HepG2 (cell line): ENCODE results near the gene MACROD2. TPM values are rescaled to one million over a fixed set of nuclear protein-coding genes. Genes with fewer than 3 reads are reported as not detected.

Source experiments
- DNMT3B ChIP-seq: conservative IDR thresholded peaks from 2 replicates; pipeline ENCODE4 v1.6.1; 2016; ENCODE audit warnings: missing biosample characterization, control low read depth
- ELF3 ChIP-seq: IDR thresholded peaks from 2 replicates; pipeline ENCODE4 v1.6.1; 2016; ENCODE audit warnings: missing genetic modification reagents, missing compliant biosample characterization
- FOSL1 ChIP-seq: sonication (generic); formaldehyde crosslinking; IDR thresholded peaks from 2 replicates; pipeline ENCODE4 v1.9.0; 2021; ENCODE audit warnings: missing genetic modification reagents, borderline replicate concordance
- FOXK1 ChIP-seq: sonication (generic); formaldehyde crosslinking; IDR thresholded peaks from 2 replicates; pipeline ENCODE4 v1.4.0; 2020; ENCODE audit warnings: low read depth, missing genetic modification reagents, borderline replicate concordance
- GATAD2A ChIP-seq: IDR thresholded peaks from 2 replicates; pipeline ENCODE4 v1.6.1; 2016
- HOMEZ ChIP-seq: IDR thresholded peaks from 2 replicates; pipeline ENCODE4 v1.6.1; 2016; ENCODE audit warnings: low read depth
- HOXA7 ChIP-seq: sonication (generic); formaldehyde crosslinking; IDR thresholded peaks from 2 replicates; pipeline ENCODE4 v1.8.1; 2022; ENCODE audit warnings: mild to moderate bottlenecking, missing genetic modification reagents, moderate library complexity
- KAT2B ChIP-seq: fragments of 150-350 bp; IDR thresholded peaks from 2 replicates; pipeline ENCODE4 v1.6.1; 2014; ENCODE audit warnings: low read depth, low read length, borderline replicate concordance
- KMT2A ChIP-seq: sonication (generic); formaldehyde crosslinking; IDR thresholded peaks from 2 replicates; pipeline ENCODE4 v1.4.0; 2020; ENCODE audit warnings: missing genetic modification reagents
- MED13 ChIP-seq: sonication (generic); formaldehyde crosslinking; IDR thresholded peaks from 2 replicates; pipeline ENCODE4 v1.5.0; 2020; ENCODE audit warnings: missing genetic modification reagents
- MYNN ChIP-seq: sonication (generic); formaldehyde crosslinking; IDR thresholded peaks from 2 replicates; pipeline ENCODE4 v1.4.0; 2020; ENCODE audit warnings: mild to moderate bottlenecking, low read depth, missing genetic modification reagents
- MZF1 ChIP-seq: sonication (generic); formaldehyde crosslinking; IDR thresholded peaks from 2 replicates; pipeline ENCODE4 v1.8.1; 2023; ENCODE audit warnings: mild to moderate bottlenecking, missing genetic modification reagents, borderline replicate concordance
- NCOA2 ChIP-seq: sonication (generic); formaldehyde crosslinking; IDR thresholded peaks from 2 replicates; pipeline ENCODE4 v1.8.0; 2022; ENCODE audit warnings: inconsistent platforms
- NONO ChIP-seq, 2 experiments: fragments of 450-650 bp in 1 of 2; sonication (generic) in 1 of 2; formaldehyde crosslinking in 1 of 2; IDR thresholded peaks in 1 of 2; conservative IDR thresholded peaks in 1 of 2; 2 replicates each; pipeline versions ENCODE4 v1.6.1 to v1.8.0; 2017 to 2022; ENCODE audit warnings: mild to moderate bottlenecking in 1 of 2, missing genetic modification reagents in 1 of 2, moderate library complexity in 1 of 2
- POLR2AphosphoS2 ChIP-seq: IDR thresholded peaks from 2 replicates; pipeline ENCODE4 v1.6.1; 2011; ENCODE audit warnings: low read depth, low read length, improper control_type of control experiment
- PREB ChIP-seq: sonication (generic); formaldehyde crosslinking; IDR thresholded peaks from 2 replicates; pipeline ENCODE4 v1.4.0; 2020; ENCODE audit warnings: missing genetic modification reagents
- SMYD3 ChIP-seq: sonication (generic); formaldehyde crosslinking; IDR thresholded peaks from 2 replicates; pipeline ENCODE4 v1.8.1; 2023; ENCODE audit warnings: mild to moderate bottlenecking, missing genetic modification reagents
- XRCC5 ChIP-seq: fragments of 200-400 bp; formaldehyde crosslinking; optimal IDR thresholded peaks from 2 replicates; pipeline ENCODE3; 2017; ENCODE audit warnings: mild to moderate bottlenecking, low read length
- ZFP36L2 ChIP-seq: sonication (generic); formaldehyde crosslinking; IDR thresholded peaks from 2 replicates; pipeline ENCODE4 v1.4.0; 2020; ENCODE audit warnings: missing genetic modification reagents
- ZFP41 ChIP-seq: sonication (generic); formaldehyde crosslinking; IDR thresholded peaks from 2 replicates; pipeline ENCODE4 v1.4.0; 2020; ENCODE audit warnings: mild to moderate bottlenecking, missing genetic modification reagents, borderline replicate concordance
- ZFP91 ChIP-seq: sonication (generic); formaldehyde crosslinking; IDR thresholded peaks from 2 replicates; pipeline ENCODE4 v1.9.0; 2022; ENCODE audit warnings: missing genetic modification reagents, mild to moderate bottlenecking, borderline replicate concordance
- ZFY ChIP-seq: sonication (generic); formaldehyde crosslinking; IDR thresholded peaks from 2 replicates; pipeline ENCODE4 v1.4.0; 2020; ENCODE audit warnings: missing genetic modification reagents
- ZNF17 ChIP-seq: sonication (generic); formaldehyde crosslinking; IDR thresholded peaks from 2 replicates; pipeline ENCODE4 v1.5.0; 2020; ENCODE audit warnings: mild to moderate bottlenecking, missing genetic modification reagents
- ZNF24 ChIP-seq: fragments of 450-650 bp; IDR thresholded peaks from 2 replicates; pipeline ENCODE4 v1.6.1; 2017; ENCODE audit warnings: antibody characterized with exemption, mild to moderate bottlenecking
- ZNF263 ChIP-seq: sonication (generic); formaldehyde crosslinking; IDR thresholded peaks from 2 replicates; pipeline ENCODE4 v1.4.0; 2020; ENCODE audit warnings: missing genetic modification reagents
- ZNF264 ChIP-seq: sonication (generic); formaldehyde crosslinking; IDR thresholded peaks from 2 replicates; pipeline ENCODE4 v1.4.0; 2020; ENCODE audit warnings: missing genetic modification reagents
- ZNF274 ChIP-seq: sonication (generic); formaldehyde crosslinking; IDR thresholded peaks from 2 replicates; pipeline ENCODE4 v1.5.1; 2020; ENCODE audit warnings: mild to moderate bottlenecking, missing genetic modification reagents
- ZNF501 ChIP-seq: sonication (generic); formaldehyde crosslinking; IDR thresholded peaks from 2 replicates; pipeline ENCODE4 v1.5.1; 2020; ENCODE audit warnings: mild to moderate bottlenecking, moderate library complexity, missing genetic modification reagents
- ZNF777 ChIP-seq: sonication (generic); formaldehyde crosslinking; IDR thresholded peaks from 2 replicates; pipeline ENCODE4 v1.4.0; 2020; ENCODE audit warnings: missing genetic modification reagents
- polyA plus RNA-seq, 8 experiments: library from polyadenylated mRNA; depleted of rRNA in 3 of 8; stranded (reverse) in 7 of 8; unstranded in 1 of 8; fragments of >200 nt; fragmentation: Illumina TruSeq in 4 of 8; extraction: Trizol in 4 of 8; gene quantifications; 2 replicates each; pipeline versions ENCODE4 v1.2.1 to v1.2.3, GENCODE V29; 2011 to 2016; ENCODE audit warnings: low read depth in 4 of 8, missing spikeins in 1 of 8, mixed read lengths in 1 of 8; ENCODE audit not compliant: insufficient read depth in 1 of 8
- total RNA-seq, 5 experiments: library from RNA; depleted of rRNA; stranded (reverse); fragments of >200 nt; fragmentation: Illumina TruSeq; extraction: Trizol; gene quantifications; 2 replicates each; pipeline ENCODE4 v1.2.3, GENCODE V29; 2016; ENCODE audit warnings: low read depth in 1 of 5
- TF ChIP-seq, protein P1 (sequence below): sonication (generic); formaldehyde crosslinking; IDR thresholded peaks from 2 replicates; pipeline ENCODE4 v1.8.0; 2022; ENCODE audit warnings: missing genetic modification reagents, mild to moderate bottlenecking, borderline replicate concordance

Gene MACROD2
- total and polyA plus RNA-seq, 2 of the 13 experiments (the other 11 are each of a cell fraction or from before 2014, with no cell fraction given), result 0.13 to 0.51 TPM

- TF ChIP-seq HOMEZ (CRISPR knock-in tag) (peak; percentile 90; the same call in 1 of the 2 replicates), KAT2B (no peak), ELF3 (CRISPR knock-in tag) (peak; percentile 84), MED13 (CRISPR knock-in tag) (no peak), MYNN (no peak), GATAD2A (CRISPR knock-in tag) (peak; percentile 99), ZNF274 (CRISPR knock-in tag) (no peak), ZNF263 (CRISPR knock-in tag) (no peak), FOSL1 (CRISPR knock-in tag) (no peak), HOXA7 (CRISPR knock-in tag) (no peak), ZFP36L2 (no peak), ZFY (CRISPR knock-in tag) (peak; percentile 53; the same call in 1 of the 2 replicates), ZNF501 (no peak), ZNF264 (CRISPR knock-in tag) (0 out of 2 replicates have a peak, but pooled peaks have one; percentile 62), ZFP91 (CRISPR knock-in tag) (no peak), ZNF24 (no peak), KMT2A (CRISPR knock-in tag) (no peak), ZNF17 (no peak), SMYD3 (CRISPR knock-in tag) (no peak), FOXK1 (CRISPR knock-in tag) (peak; percentile 83), ZNF777 (CRISPR knock-in tag) (no peak), NONO (IDR thresholded peaks at IDR 0.05) (no peak), NONO (CRISPR knock-in tag; conservative IDR thresholded peaks at IDR 0.05) (no peak), MZF1 (CRISPR knock-in tag) (no peak), POLR2AphosphoS2 (no peak), PREB (CRISPR knock-in tag) (no peak), XRCC5 (no peak), ZFP41 (CRISPR knock-in tag) (no peak), DNMT3B (CRISPR knock-in tag) (no peak), NCOA2 (peak; percentile 96)
- TF ChIP-seq, protein P1, sequence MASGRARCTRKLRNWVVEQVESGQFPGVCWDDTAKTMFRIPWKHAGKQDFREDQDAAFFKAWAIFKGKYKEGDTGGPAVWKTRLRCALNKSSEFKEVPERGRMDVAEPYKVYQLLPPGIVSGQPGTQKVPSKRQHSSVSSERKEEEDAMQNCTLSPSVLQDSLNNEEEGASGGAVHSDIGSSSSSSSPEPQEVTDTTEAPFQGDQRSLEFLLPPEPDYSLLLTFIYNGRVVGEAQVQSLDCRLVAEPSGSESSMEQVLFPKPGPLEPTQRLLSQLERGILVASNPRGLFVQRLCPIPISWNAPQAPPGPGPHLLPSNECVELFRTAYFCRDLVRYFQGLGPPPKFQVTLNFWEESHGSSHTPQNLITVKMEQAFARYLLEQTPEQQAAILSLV (CRISPR knock-in tag), result no peak
These were observed 995.7 kb downstream of the MACROD2 start (continued) for GRCh38 chr20:14991023-14991422.
